ENCODE results near the gene CMTM7.

DNA sequence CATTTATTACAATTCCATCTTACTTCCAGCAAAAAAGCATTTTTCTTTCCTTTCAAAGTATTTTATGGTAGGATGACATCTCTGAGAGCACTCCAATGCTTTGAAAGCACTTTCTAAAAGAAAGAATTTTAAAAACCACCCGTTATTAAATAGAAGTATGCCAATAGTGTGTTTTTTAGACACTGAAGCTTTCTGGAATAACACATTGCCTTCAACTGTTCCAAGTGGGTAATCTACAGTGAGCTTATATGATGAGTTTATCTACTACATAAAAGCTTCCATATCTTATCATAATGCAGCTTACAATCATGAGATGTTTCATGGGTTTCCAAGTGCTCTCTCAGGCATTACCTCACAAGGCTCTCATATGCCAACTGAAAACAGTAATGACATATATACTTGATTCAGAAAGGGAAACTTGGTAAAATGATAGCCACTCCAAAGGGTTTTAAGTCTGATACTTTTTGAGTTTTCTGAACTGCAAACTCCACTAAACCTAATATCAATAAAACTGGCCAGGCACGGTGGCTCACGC is 96.9 kb downstream of the CMTM7 start:
- TF ChIP-seq, protein P1, sequence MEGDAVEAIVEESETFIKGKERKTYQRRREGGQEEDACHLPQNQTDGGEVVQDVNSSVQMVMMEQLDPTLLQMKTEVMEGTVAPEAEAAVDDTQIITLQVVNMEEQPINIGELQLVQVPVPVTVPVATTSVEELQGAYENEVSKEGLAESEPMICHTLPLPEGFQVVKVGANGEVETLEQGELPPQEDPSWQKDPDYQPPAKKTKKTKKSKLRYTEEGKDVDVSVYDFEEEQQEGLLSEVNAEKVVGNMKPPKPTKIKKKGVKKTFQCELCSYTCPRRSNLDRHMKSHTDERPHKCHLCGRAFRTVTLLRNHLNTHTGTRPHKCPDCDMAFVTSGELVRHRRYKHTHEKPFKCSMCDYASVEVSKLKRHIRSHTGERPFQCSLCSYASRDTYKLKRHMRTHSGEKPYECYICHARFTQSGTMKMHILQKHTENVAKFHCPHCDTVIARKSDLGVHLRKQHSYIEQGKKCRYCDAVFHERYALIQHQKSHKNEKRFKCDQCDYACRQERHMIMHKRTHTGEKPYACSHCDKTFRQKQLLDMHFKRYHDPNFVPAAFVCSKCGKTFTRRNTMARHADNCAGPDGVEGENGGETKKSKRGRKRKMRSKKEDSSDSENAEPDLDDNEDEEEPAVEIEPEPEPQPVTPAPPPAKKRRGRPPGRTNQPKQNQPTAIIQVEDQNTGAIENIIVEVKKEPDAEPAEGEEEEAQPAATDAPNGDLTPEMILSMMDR (IDR thresholded peaks at IDR 0.05), result no peak
- TF ChIP-seq POLR2A (IDR thresholded peaks at IDR 0.05), result no peak
